ENCODE measurements around the gene LPAR6.

Gene LPAR6

GRCh38 chr13:48369988-48370387 is 42.9 kb downstream of the LPAR6 start:
- DNase-seq (ENCODE audit: low spot score) = no peak
